ENCODE data around the gene YRDC. TPM values are rescaled to one million over a fixed set of nuclear protein-coding genes. Genes with fewer than 3 reads are reported as not detected.

Gene YRDC
- total RNA-seq (6.0 TPM), polyA plus RNA-seq (15.0 TPM)

- DNase-seq (ENCODE audit: extremely low spot score) = peak; percentile 87
- under 1% methylated on average over 95 of the region's 95 CpGs for WGBS
- H3K4me1 ChIP-seq (ENCODE audit: insufficient read depth) = no peaks in the 10 kb centered on the region
- H3K36me3 ChIP-seq (ENCODE audit: insufficient read depth) = peaks cover 9% of the 10 kb centered on the region
- H3K27ac ChIP-seq (ENCODE audit: low read depth) = peak within 1 kb of the TSS; percentile 91
- peak within 1 kb of the TSS; percentile 99 for H3K4me3 ChIP-seq (ENCODE audit: low read depth, low read length)
Observed at GRCh38 chr1:37807555-37808368, at the start of gene YRDC, which contains the start of gene C1orf122. Gene YRDC (minus strand): TSS chr1:37808208. CDS start chr1:37808180, 28 bp downstream. Gene C1orf122 (plus strand): TSS chr1:37807790. CDS start chr1:37808405, 615 bp downstream.

GRCh38 chr1:37854406-37854805 lies 46.4 kb upstream of the YRDC start:
- Histone ChIP-seq H3K27ac (ENCODE audit: low read depth) (no peak overlapping the region), H3K4me3 (ENCODE audit: low read depth, low read length) (no peak overlapping the region), H3K4me1 (ENCODE audit: insufficient read depth) (no peaks in the 10 kb centered on the region), H3K36me3 (ENCODE audit: insufficient read depth) (no peaks in the 10 kb centered on the region)
- DNase-seq (ENCODE audit: extremely low spot score) = no peak
- WGBS = 95% methylated on average over 6 of the region's 6 CpGs

GRCh38 chr1:37853157-37853556 lies 45.1 kb upstream of the YRDC start:
- Histone ChIP-seq H3K27ac (ENCODE audit: low read depth) (no peak overlapping the region), H3K36me3 (ENCODE audit: insufficient read depth) (no peaks in the 10 kb centered on the region), H3K4me1 (ENCODE audit: insufficient read depth) (no peaks in the 10 kb centered on the region), H3K4me3 (ENCODE audit: low read depth, low read length) (no peak overlapping the region)
- no peak for DNase-seq (ENCODE audit: extremely low spot score)

DNA sequence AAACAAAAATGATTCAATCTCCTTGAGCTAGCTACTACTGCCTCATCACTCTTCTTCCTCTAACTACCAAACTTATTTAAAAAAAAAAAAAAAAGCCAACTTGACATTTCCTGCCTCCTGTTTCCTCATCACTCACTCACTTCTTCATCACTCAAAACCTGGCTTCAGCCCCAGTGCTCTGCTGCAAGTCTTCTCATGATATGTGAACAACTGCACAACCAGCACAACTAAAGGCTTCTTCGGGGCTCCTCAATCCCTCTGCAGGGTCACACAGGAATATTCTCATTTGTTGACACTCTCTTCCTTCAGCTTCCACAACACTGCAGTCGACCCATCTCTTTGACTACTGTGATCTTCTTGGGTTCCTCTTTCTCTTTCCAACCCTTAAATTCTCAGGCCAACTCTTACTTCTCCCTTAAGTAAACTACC lies 43.8 kb upstream of the YRDC start:
- H3K4me1 ChIP-seq (ENCODE audit: insufficient read depth) = no peaks in the 10 kb centered on the region
- 76% methylated on average over 2 of the region's 2 CpGs for WGBS

DNA sequence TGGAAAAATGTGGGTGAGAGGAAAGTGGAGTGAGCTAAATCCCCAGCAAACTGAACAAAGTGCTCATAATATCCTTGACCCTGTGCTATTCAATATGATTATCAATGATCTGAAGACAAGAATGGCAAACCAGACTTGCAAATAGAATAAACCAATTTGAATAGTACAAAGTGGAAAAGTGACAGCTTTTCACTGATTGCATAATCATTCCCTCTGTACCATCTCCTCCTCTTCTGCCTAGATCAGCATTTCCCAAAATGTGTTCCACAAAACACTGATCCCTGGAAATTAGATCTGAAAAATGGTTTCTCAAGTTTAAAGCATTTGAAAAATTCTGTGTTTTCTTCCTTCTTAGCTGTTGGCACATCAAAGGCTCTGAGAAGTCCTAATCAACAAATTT lies 43.3 kb upstream of the YRDC start:
- Histone ChIP-seq H3K27ac (ENCODE audit: low read depth) (no peak overlapping the region), H3K36me3 (ENCODE audit: insufficient read depth) (no peaks in the 10 kb centered on the region), H3K4me3 (ENCODE audit: low read depth, low read length) (no peak overlapping the region), H3K4me1 (ENCODE audit: insufficient read depth) (peaks cover 2% of the 10 kb centered on the region)
- DNase-seq (ENCODE audit: extremely low spot score) = no peak

More for the DNA sequence above, 43.8 kb upstream of the YRDC start:
- Histone ChIP-seq H3K4me3 (ENCODE audit: low read depth, low read length) (no peak overlapping the region), H3K36me3 (ENCODE audit: insufficient read depth) (no peaks in the 10 kb centered on the region), H3K27ac (ENCODE audit: low read depth) (no peak overlapping the region)
- no peak for DNase-seq (ENCODE audit: extremely low spot score)

GRCh38 chr1:37850352-37850955 lies 42.4 kb upstream of the YRDC start:
- Histone ChIP-seq H3K27ac (ENCODE audit: low read depth) (peak overlapping the region; percentile 66), H3K4me1 (ENCODE audit: insufficient read depth) (peaks cover 2% of the 10 kb centered on the region)
- 78% methylated on average over 6 of the region's 6 CpGs for WGBS

GRCh38 chr1:37849480-37849879 lies 41.5 kb upstream of the YRDC start:
- 95% methylated on average over 3 of the region's 3 CpGs for WGBS

More at GRCh38 chr1:37850352-37850955, 42.4 kb upstream of the YRDC start:
- H3K36me3 ChIP-seq (ENCODE audit: insufficient read depth) = no peaks in the 10 kb centered on the region
- no peak for DNase-seq (ENCODE audit: extremely low spot score)
- H3K4me3 ChIP-seq (ENCODE audit: low read depth, low read length) = no peak overlapping the region

GRCh38 chr1:37846647-37847339 lies 38.8 kb upstream of the YRDC start:
- Histone ChIP-seq H3K27ac (ENCODE audit: low read depth) (no peak overlapping the region), H3K4me3 (ENCODE audit: low read depth, low read length) (no peak overlapping the region), H3K36me3 (ENCODE audit: insufficient read depth) (no peaks in the 10 kb centered on the region), H3K4me1 (ENCODE audit: insufficient read depth) (peaks cover 2% of the 10 kb centered on the region)
- WGBS = 77% methylated on average over 4 of the region's 4 CpGs
- DNase-seq (ENCODE audit: extremely low spot score) = no peak

More at GRCh38 chr1:37849480-37849879, 41.5 kb upstream of the YRDC start:
- DNase-seq (ENCODE audit: extremely low spot score) = no peak
- Histone ChIP-seq H3K36me3 (ENCODE audit: insufficient read depth) (no peaks in the 10 kb centered on the region), H3K4me3 (ENCODE audit: low read depth, low read length) (no peak overlapping the region), H3K4me1 (ENCODE audit: insufficient read depth) (peaks cover 2% of the 10 kb centered on the region), H3K27ac (ENCODE audit: low read depth) (no peak overlapping the region)

- H3K36me3 ChIP-seq (ENCODE audit: insufficient read depth) = no peaks in the 10 kb centered on the region
- no peak overlapping the region for H3K27ac ChIP-seq (ENCODE audit: low read depth)
- 77% methylated on average over 3 of the region's 3 CpGs for WGBS
- H3K4me1 ChIP-seq (ENCODE audit: insufficient read depth) = peaks cover 2% of the 10 kb centered on the region
- DNase-seq (ENCODE audit: extremely low spot score) = no peak
- H3K4me3 ChIP-seq (ENCODE audit: low read depth, low read length) = no peak overlapping the region
Observed at GRCh38 chr1:37845786-37846185, 37.8 kb upstream of the YRDC start.

DNA sequence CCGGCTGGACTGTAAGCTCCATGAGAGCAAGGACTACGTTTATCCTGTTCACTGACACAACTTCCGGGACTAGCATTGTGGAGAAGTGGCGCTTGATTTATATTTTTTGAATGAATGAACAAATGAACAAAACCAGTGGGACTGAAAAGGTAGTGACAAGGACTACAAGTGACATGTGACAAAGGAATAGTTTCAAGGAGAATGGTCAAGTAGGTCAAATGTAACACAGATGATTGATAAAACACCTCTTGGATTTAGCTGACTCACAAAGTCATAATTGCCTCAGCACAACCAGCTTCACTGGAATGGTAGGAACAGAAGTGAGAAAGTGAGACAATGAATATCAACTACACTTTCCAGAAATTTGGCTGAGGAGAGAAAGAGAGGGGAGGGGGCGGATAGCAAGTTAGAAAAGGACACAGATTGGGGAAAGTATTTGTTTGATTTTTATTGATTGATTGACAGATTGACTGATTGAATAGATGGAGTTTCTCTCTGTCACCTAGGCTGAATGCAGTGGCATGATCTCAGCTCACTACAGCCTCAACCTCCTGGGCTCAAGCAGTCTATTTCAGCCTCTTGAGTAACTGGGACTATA lies 37.1 kb upstream of the YRDC start:
- WGBS = 92% methylated on average over 5 of the region's 5 CpGs

DNA sequence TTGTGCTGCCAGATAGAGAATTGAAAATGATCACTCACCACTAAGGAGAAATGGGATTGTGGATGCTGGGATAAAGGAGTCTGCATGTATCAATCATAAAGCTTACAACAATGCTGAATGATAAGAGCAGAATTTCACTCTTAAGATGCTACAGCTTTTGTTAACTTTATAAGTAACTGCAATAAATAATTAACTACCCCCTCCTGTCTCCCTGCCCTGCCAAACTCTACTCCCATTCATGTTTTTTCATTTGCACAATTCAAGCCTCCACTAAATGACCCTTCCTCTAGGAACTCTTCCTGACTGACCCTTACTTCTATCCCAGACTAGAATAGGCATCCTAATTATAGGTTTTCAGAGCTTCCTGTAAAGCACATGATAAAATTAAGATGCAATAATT lies 36.5 kb upstream of the YRDC start:
- no peaks in the 10 kb centered on the region for H3K36me3 ChIP-seq (ENCODE audit: insufficient read depth)
- H3K27ac ChIP-seq (ENCODE audit: low read depth) = no peak overlapping the region
- peaks cover 2% of the 10 kb centered on the region for H3K4me1 ChIP-seq (ENCODE audit: insufficient read depth)
- H3K4me3 ChIP-seq (ENCODE audit: low read depth, low read length) = no peak overlapping the region
- no peak for DNase-seq (ENCODE audit: extremely low spot score)

More for the DNA sequence above, 37.1 kb upstream of the YRDC start:
- H3K4me3 ChIP-seq (ENCODE audit: low read depth, low read length) = no peak overlapping the region
- H3K27ac ChIP-seq (ENCODE audit: low read depth) = no peak overlapping the region
- peaks cover 2% of the 10 kb centered on the region for H3K4me1 ChIP-seq (ENCODE audit: insufficient read depth)
- no peaks in the 10 kb centered on the region for H3K36me3 ChIP-seq (ENCODE audit: insufficient read depth)
- no peak for DNase-seq (ENCODE audit: extremely low spot score)

GRCh38 chr1:37841652-37842051 lies 33.6 kb upstream of the YRDC start:
- DNase-seq (ENCODE audit: extremely low spot score) = no peak
- no peak overlapping the region for H3K4me3 ChIP-seq (ENCODE audit: low read depth, low read length)
- no peak overlapping the region for H3K27ac ChIP-seq (ENCODE audit: low read depth)
- 94% methylated on average over 3 of the region's 3 CpGs for WGBS
- peaks cover 2% of the 10 kb centered on the region for H3K4me1 ChIP-seq (ENCODE audit: insufficient read depth)
- no peaks in the 10 kb centered on the region for H3K36me3 ChIP-seq (ENCODE audit: insufficient read depth)

GRCh38 chr1:37840711-37841110 lies 32.7 kb upstream of the YRDC start:
- Histone ChIP-seq H3K4me1 (ENCODE audit: insufficient read depth) (no peaks in the 10 kb centered on the region), H3K27ac (ENCODE audit: low read depth) (no peak overlapping the region), H3K4me3 (ENCODE audit: low read depth, low read length) (no peak overlapping the region), H3K36me3 (ENCODE audit: insufficient read depth) (no peaks in the 10 kb centered on the region)
- DNase-seq (ENCODE audit: extremely low spot score) = no peak
- 76% methylated on average over 1 of the region's 1 CpG for WGBS
